Measurements from ENCODE around the gene ZSWIM6.

Gene ZSWIM6

GRCh38 chr5:61559722-61560121 is 227.7 kb downstream of the ZSWIM6 start:
- FAIRE-seq (no peak), DNase-seq (ENCODE audit: insufficient read length, low spot score) (no peak)
- TF ChIP-seq, protein P1, sequence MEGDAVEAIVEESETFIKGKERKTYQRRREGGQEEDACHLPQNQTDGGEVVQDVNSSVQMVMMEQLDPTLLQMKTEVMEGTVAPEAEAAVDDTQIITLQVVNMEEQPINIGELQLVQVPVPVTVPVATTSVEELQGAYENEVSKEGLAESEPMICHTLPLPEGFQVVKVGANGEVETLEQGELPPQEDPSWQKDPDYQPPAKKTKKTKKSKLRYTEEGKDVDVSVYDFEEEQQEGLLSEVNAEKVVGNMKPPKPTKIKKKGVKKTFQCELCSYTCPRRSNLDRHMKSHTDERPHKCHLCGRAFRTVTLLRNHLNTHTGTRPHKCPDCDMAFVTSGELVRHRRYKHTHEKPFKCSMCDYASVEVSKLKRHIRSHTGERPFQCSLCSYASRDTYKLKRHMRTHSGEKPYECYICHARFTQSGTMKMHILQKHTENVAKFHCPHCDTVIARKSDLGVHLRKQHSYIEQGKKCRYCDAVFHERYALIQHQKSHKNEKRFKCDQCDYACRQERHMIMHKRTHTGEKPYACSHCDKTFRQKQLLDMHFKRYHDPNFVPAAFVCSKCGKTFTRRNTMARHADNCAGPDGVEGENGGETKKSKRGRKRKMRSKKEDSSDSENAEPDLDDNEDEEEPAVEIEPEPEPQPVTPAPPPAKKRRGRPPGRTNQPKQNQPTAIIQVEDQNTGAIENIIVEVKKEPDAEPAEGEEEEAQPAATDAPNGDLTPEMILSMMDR (IDR thresholded peaks at IDR 0.05; ENCODE audit: insufficient read depth, missing control alignments), result no peak

DNA sequence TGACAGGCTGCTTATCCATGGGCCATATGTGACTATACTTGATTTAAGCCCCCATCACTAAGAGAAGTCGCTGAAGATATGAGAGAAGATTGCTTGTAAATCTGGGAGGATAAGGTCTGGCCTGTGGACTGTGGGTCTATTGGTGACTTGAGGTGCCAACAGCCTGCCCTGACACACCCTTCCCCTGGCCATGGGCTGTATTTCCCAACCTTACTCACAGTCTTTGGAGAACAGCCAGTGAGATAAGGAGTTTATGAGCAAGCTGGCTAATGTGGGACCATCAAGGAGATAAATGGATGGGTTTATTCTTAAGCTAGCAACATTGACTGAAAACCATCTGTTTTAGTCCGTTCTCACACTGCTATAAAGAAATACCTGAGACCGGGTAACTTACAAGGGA is 231.3 kb downstream of the ZSWIM6 start:
- FAIRE-seq (no peak), DNase-seq (ENCODE audit: insufficient read length, low spot score) (no peak)
- TF ChIP-seq, protein P1 (IDR thresholded peaks at IDR 0.05; ENCODE audit: insufficient read depth, missing control alignments), result no peak

- no peak for FAIRE-seq
- TF ChIP-seq, protein P1 (IDR thresholded peaks at IDR 0.05; ENCODE audit: insufficient read depth, missing control alignments), result no peak
- no peak for DNase-seq (ENCODE audit: insufficient read length, low spot score)
These were observed 235.3 kb downstream of the ZSWIM6 start for GRCh38 chr5:61567337-61567736.

- TF ChIP-seq, protein P1 (IDR thresholded peaks at IDR 0.05; ENCODE audit: insufficient read depth, missing control alignments), result no peak
- FAIRE-seq (no peak), DNase-seq (ENCODE audit: insufficient read length, low spot score) (no peak)
These were observed 237.3 kb downstream of the ZSWIM6 start for GRCh38 chr5:61569353-61569752.

- DNase-seq (ENCODE audit: insufficient read length, low spot score) (no peak), FAIRE-seq (no peak)
- TF ChIP-seq, protein P1 (IDR thresholded peaks at IDR 0.05; ENCODE audit: insufficient read depth, missing control alignments), result no peak
These were observed 238.7 kb downstream of the ZSWIM6 start for GRCh38 chr5:61570767-61571166.

GRCh38 chr5:61572959-61573358 is 240.9 kb downstream of the ZSWIM6 start:
- no peak for FAIRE-seq
- DNase-seq (ENCODE audit: insufficient read length, low spot score), result no peak

GRCh38 chr5:61575103-61575502 is 243.0 kb downstream of the ZSWIM6 start:
- DNase-seq (ENCODE audit: insufficient read length, low spot score) (no peak), FAIRE-seq (no peak)
- TF ChIP-seq, protein P1 (IDR thresholded peaks at IDR 0.05; ENCODE audit: insufficient read depth, missing control alignments), result no peak

More at GRCh38 chr5:61572959-61573358, 240.9 kb downstream of the ZSWIM6 start:
- TF ChIP-seq, protein P1 (IDR thresholded peaks at IDR 0.05; ENCODE audit: insufficient read depth, missing control alignments), result no peak
